A549 (cell line): ENCODE results near the gene CDKN2D. TPM values are rescaled to one million over a fixed set of nuclear protein-coding genes. Genes with fewer than 3 reads are reported as not detected.

Experiments used
- ATAC-seq, 2 experiments: fragments of 200-7000 bp in 1 of 2; fragments of >200 bp in 1 of 2; cut with Nextera tagmentation in 1 of 2; cut with Tn5 transposase in 1 of 2; 3 replicates each; pipeline versions ENCODE4 v1.8.0 to v1.9.1; 2018 to 2020; ENCODE audit warnings: mild to moderate bottlenecking in 1 of 2, moderate library complexity in 1 of 2
- CTCF ChIA-PET: fragments of 300-600 bp; sonication (Branson Sonifier 250); formaldehyde crosslinking; extraction: SDS; loops from one replicate; lab custom pipeline; 2021; ENCODE audit warnings: antibody characterized with exemption, inconsistent platforms; lab: Yijun Ruan, JAX
- POLR2A ChIA-PET: fragments of 350-600 bp; formaldehyde crosslinking; extraction: SDS; loops from one replicate; lab custom pipeline; 2021; ENCODE audit warnings: antibody characterized with exemption, inconsistent platforms; lab: Yijun Ruan, JAX
- DNase-seq, 2 experiments: peaks; one replicate each; pipeline versions ENCODE4 v3.0.0 to v3.0.0-alpha.2; 2011 to 2016; ENCODE audit warnings: low read depth in 1 of 2, low spot score in 1 of 2
- FAIRE-seq: peaks from 2 replicates; lab custom pipeline; 2011; peaks lifted over from hg19 to GRCh38; lab: Jason Lieb, UNC
- H3K27ac ChIP-seq, 2 experiments: fragments of >200 bp; sonication (Bioruptor Twin); formaldehyde crosslinking; 3 replicates each; pipeline ENCODE4 v1.5.1; 2016 to 2017
- H3K4me1 ChIP-seq: fragments of >200 bp; sonication (Bioruptor Twin); formaldehyde crosslinking; 3 replicates; pipeline ENCODE4 v1.6.1; 2016
- H3K4me2 ChIP-seq: fragments of >200 bp; sonication (Bioruptor Twin); formaldehyde crosslinking; 3 replicates; pipeline ENCODE4 v1.6.1; 2016
- H3K4me3 ChIP-seq: fragments of >200 bp; sonication (Bioruptor Twin); formaldehyde crosslinking; 3 replicates; pipeline ENCODE4 v1.5.1; 2016
- H3K9me3 ChIP-seq: fragments of >200 bp; sonication (Bioruptor Twin); formaldehyde crosslinking; 3 replicates; pipeline ENCODE4 v1.6.1; 2016
- BHLHE40 ChIP-seq: IDR thresholded peaks from 2 replicates; pipeline ENCODE4 v1.6.1; 2012; ENCODE audit warnings: low read depth, low read length, inconsistent platforms
- CBX2 ChIP-seq: fragments of 200-600 bp; sonication (generic); IDR thresholded peaks from 2 replicates; pipeline ENCODE4 v1.6.1; 2016; ENCODE audit warnings: low read depth, mild to moderate bottlenecking, borderline replicate concordance
- CBX8 ChIP-seq: fragments of 200-600 bp; sonication (generic); IDR thresholded peaks from 2 replicates; pipeline ENCODE4 v1.6.1; 2016
- CHD4 ChIP-seq: fragments of 200-600 bp; sonication (generic); IDR thresholded peaks from 2 replicates; pipeline ENCODE4 v1.6.1; 2016; ENCODE audit warnings: antibody characterized with exemption, mild to moderate bottlenecking, borderline replicate concordance
- EHF ChIP-seq: fragments of 250-450 bp; sonication (Bioruptor Pico); IDR thresholded peaks from 2 replicates; pipeline ENCODE4 v1.5.0; 2020; ENCODE audit warnings: mild to moderate bottlenecking
- HOXB13 ChIP-seq: fragments of 250-450 bp; sonication (Bioruptor Pico); IDR thresholded peaks from 2 replicates; pipeline ENCODE4 v1.5.0; 2020; ENCODE audit warnings: low read depth, mild to moderate bottlenecking, moderate library complexity
- KDM1A ChIP-seq: fragments of 200-600 bp; sonication (generic); IDR thresholded peaks from 2 replicates; pipeline ENCODE4 v1.6.1; 2016; ENCODE audit warnings: low read depth, mild to moderate bottlenecking
- MAFK ChIP-seq: fragments of 450-650 bp; IDR thresholded peaks from 2 replicates; pipeline ENCODE4 v1.6.1; 2014; ENCODE audit not compliant: partially characterized antibody
- MYC ChIP-seq: IDR thresholded peaks from 2 replicates; pipeline ENCODE4 v1.6.1; 2012; ENCODE audit warnings: mild to moderate bottlenecking, inconsistent platforms, low read length, improper control_type of control experiment, borderline replicate concordance
- NR3C1 ChIP-seq: fragments of >200 bp; sonication (Bioruptor Twin); formaldehyde crosslinking; IDR thresholded peaks from 3 replicates; pipeline ENCODE4 v1.6.1; 2017
- PHF8 ChIP-seq: fragments of 200-600 bp; sonication (generic); IDR thresholded peaks from 2 replicates; pipeline ENCODE4 v1.6.1; 2016; ENCODE audit warnings: low read depth, mild to moderate bottlenecking, antibody characterized with exemption, moderate library complexity, borderline replicate concordance
- POLR2AphosphoS2 ChIP-seq: conservative IDR thresholded peaks from 2 replicates; pipeline ENCODE4 v1.6.1; 2012; ENCODE audit warnings: low read length, improper control_type of control experiment, inconsistent platforms
- RARB ChIP-seq: fragments of 250-450 bp; sonication (Bioruptor Pico); IDR thresholded peaks from 2 replicates; pipeline ENCODE4 v1.8.0; 2021; ENCODE audit warnings: mild to moderate bottlenecking, moderate library complexity
- RCOR1 ChIP-seq: fragments of 150-350 bp; IDR thresholded peaks from 2 replicates; pipeline ENCODE4 v1.6.1; 2014; ENCODE audit warnings: antibody characterized with exemption, low read length, low read depth
- RFX5 ChIP-seq: fragments of 450-650 bp; IDR thresholded peaks from 2 replicates; pipeline ENCODE4 v1.7.1; 2014; ENCODE audit warnings: antibody characterized with exemption, mild to moderate bottlenecking, moderate library complexity
- SMC3 ChIP-seq: fragments of >200 bp; sonication (Bioruptor Twin); formaldehyde crosslinking; IDR thresholded peaks from 3 replicates; pipeline ENCODE4 v1.6.1; 2018; ENCODE audit warnings: inconsistent platforms
- SREBF2 ChIP-seq: fragments of 450-650 bp; IDR thresholded peaks from 2 replicates; pipeline ENCODE4 v1.6.1; 2014; ENCODE audit warnings: mild to moderate bottlenecking, moderate library complexity
- TFCP2L1 ChIP-seq: fragments of 250-450 bp; sonication (Bioruptor Pico); IDR thresholded peaks from 2 replicates; pipeline ENCODE4 v1.5.0; 2021; ENCODE audit warnings: mild to moderate bottlenecking
- ZSCAN20 ChIP-seq: fragments of 250-450 bp; sonication (Bioruptor Pico); IDR thresholded peaks from 2 replicates; pipeline ENCODE4 v1.8.0; 2022; ENCODE audit warnings: mild to moderate bottlenecking, moderate library complexity
- WGBS: methylation state at CpG from one replicate; pipeline ENCODE4 v1.1.6; 2017; ENCODE audit errors: missing lambda C conversion rate; 5-methylcytosine and 5-hydroxymethylcytosine counted together
- polyA plus RNA-seq, 4 experiments: library from polyadenylated mRNA; depleted of rRNA in 3 of 4; stranded (reverse); fragments of >200 nt; fragmentation: RNase III in 1 of 4; extraction: RNeasy Plus Mini Kit Qiagen cat#74134 plus additional on column Dnase treatment in 1 of 4; gene quantifications; 2 replicates in 3 of 4; 3 replicates in 1 of 4; pipeline ENCODE4 v1.2.3, GENCODE V29; 2011 to 2017
- TF ChIP-seq, protein P1 (sequence below): IDR thresholded peaks from 2 replicates; pipeline ENCODE4 v1.6.1; 2012
- TF ChIP-seq, protein P2 (sequence below): fragments of 200-600 bp; sonication (generic); IDR thresholded peaks from 2 replicates; pipeline ENCODE4 v1.6.1; 2016; ENCODE audit warnings: antibody characterized with exemption, mild to moderate bottlenecking, moderate library complexity
- TF ChIP-seq, protein P3 (sequence below): fragments of 150-350 bp; IDR thresholded peaks from 2 replicates; pipeline ENCODE4 v1.6.1; 2014; ENCODE audit warnings: low read depth, mild to moderate bottlenecking, low read length

Gene CDKN2D
- polyA plus RNA-seq, 2 of the 4 experiments (the other 2 are of a cell fraction), result 3.1 to 4.3 TPM

DNA sequence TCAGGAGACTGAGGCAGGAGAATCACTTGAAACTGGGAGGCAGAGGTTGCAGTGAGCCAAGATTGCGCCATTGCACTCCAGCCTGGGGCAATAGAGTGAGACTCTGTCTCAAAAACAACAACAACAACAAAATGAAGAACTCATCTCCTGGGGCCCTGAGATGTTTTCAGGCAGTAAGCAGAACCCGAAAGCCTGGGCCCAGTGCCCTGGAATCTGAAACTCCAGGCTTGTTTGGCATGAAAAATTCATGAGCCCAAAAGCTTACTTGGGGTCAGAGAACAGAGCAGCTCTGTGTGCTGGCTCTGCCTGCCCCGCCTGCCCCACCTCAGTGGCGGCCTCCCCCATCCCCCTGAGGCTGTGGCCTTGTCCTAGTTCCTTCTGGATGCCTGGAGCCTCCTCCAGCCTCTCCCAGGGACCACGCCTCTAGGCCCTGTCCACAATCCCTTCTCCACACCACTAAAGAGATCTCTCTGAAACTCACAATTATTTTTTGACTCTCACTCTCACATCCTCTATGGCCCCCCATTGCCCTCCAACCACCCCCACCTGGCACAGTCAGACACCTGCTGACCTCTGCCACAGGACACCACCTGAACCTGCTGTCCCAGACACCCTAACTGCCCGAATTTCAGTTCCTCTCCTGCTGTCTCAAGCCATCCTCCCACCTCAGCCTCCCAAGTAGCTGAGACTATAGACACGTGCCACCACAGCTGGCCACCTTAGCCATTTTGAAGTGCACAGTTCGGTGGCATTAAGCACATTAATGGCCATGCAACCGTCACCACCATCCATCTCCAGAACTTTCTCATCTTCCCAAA lies 25.2 kb upstream of the CDKN2D start:
- WGBS, result 61% methylated on average over 9 of the region's 9 CpGs

DNA sequence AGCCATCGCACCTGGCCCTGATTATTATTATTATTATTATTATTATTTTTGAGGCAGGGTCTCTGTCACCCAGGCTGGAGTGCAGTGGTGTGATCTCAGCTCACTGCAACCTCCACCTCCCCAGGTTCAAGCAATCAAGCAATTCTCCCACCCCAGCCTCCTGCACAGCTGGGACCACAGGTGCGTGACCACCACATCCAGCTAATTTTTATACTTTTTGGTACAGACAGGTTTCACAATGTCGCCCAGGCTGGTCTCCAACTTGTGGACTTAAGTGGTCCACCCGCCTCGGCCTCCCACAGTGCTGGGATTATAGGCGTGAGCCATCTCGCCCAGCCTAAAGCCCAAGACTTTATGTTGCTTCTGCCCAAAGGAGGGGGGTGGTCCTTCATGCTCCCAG lies 24.4 kb upstream of the CDKN2D start:
- H3K4me1 ChIP-seq, result no peaks in the 10 kb centered on the region
- DNase-seq, result no peak
- 94% methylated on average over 7 of the region's 7 CpGs for WGBS
- H3K9me3 ChIP-seq, result no peaks in the 10 kb centered on the region
- no peak overlapping the region for H3K4me3 ChIP-seq
- no peak for ATAC-seq
- no peak for FAIRE-seq
- H3K27ac ChIP-seq, result no peak overlapping the region
- no peak overlapping the region for H3K4me2 ChIP-seq
- no peak for TF ChIP-seq BHLHE40
- TF ChIP-seq, protein P1, sequence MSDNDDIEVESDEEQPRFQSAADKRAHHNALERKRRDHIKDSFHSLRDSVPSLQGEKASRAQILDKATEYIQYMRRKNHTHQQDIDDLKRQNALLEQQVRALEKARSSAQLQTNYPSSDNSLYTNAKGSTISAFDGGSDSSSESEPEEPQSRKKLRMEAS, result no peak
- no peak for TF ChIP-seq NR3C1
- TF ChIP-seq CBX2, result no peak
- TF ChIP-seq, protein P2, sequence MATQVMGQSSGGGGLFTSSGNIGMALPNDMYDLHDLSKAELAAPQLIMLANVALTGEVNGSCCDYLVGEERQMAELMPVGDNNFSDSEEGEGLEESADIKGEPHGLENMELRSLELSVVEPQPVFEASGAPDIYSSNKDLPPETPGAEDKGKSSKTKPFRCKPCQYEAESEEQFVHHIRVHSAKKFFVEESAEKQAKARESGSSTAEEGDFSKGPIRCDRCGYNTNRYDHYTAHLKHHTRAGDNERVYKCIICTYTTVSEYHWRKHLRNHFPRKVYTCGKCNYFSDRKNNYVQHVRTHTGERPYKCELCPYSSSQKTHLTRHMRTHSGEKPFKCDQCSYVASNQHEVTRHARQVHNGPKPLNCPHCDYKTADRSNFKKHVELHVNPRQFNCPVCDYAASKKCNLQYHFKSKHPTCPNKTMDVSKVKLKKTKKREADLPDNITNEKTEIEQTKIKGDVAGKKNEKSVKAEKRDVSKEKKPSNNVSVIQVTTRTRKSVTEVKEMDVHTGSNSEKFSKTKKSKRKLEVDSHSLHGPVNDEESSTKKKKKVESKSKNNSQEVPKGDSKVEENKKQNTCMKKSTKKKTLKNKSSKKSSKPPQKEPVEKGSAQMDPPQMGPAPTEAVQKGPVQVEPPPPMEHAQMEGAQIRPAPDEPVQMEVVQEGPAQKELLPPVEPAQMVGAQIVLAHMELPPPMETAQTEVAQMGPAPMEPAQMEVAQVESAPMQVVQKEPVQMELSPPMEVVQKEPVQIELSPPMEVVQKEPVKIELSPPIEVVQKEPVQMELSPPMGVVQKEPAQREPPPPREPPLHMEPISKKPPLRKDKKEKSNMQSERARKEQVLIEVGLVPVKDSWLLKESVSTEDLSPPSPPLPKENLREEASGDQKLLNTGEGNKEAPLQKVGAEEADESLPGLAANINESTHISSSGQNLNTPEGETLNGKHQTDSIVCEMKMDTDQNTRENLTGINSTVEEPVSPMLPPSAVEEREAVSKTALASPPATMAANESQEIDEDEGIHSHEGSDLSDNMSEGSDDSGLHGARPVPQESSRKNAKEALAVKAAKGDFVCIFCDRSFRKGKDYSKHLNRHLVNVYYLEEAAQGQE, result no peak
- no peak for TF ChIP-seq CHD4
- no peak for TF ChIP-seq RCOR1
- no peak for TF ChIP-seq ZSCAN20 (CRISPR knock-in tag)
- TF ChIP-seq MAFK, result no peak
- no peak for TF ChIP-seq RARB (CRISPR knock-in tag)
- ChIA-PET POLR2A (no interaction called here), CTCF (interaction anchor here (5.3 to 5.4 kb wide), 2 partner anchors 12 to 52 kb away, joined by 27 to 33 read pairs; no protein-coding TSS in a partner anchor)

More for the DNA sequence above, 25.2 kb upstream of the CDKN2D start:
- Histone ChIP-seq H3K4me2 (no peak overlapping the region), H3K27ac (no peak overlapping the region), H3K4me3 (no peak overlapping the region), H3K9me3 (no peaks in the 10 kb centered on the region)
- FAIRE-seq (no peak), DNase-seq (no peak), ATAC-seq (no peak; a peak in 1 of 6 replicates)
- CTCF ChIA-PET, result interaction anchor here (1.1 to 1.8 kb wide), 3 partner anchors 13 to 51 kb away, joined by 3 to 14 read pairs (median 6); no protein-coding TSS in a partner anchor
- TF ChIP-seq PHF8, result no peak
- TF ChIP-seq RFX5, result no peak
- TF ChIP-seq EHF (CRISPR knock-in tag), result no peak
- TF ChIP-seq CBX2, result no peak
- TF ChIP-seq, protein P2, result no peak
- no peak for TF ChIP-seq KDM1A
- TF ChIP-seq, protein P3, sequence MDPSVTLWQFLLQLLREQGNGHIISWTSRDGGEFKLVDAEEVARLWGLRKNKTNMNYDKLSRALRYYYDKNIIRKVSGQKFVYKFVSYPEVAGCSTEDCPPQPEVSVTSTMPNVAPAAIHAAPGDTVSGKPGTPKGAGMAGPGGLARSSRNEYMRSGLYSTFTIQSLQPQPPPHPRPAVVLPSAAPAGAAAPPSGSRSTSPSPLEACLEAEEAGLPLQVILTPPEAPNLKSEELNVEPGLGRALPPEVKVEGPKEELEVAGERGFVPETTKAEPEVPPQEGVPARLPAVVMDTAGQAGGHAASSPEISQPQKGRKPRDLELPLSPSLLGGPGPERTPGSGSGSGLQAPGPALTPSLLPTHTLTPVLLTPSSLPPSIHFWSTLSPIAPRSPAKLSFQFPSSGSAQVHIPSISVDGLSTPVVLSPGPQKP, result no peak
- no peak for TF ChIP-seq TFCP2L1 (CRISPR knock-in tag)
- TF ChIP-seq HOXB13 (CRISPR knock-in tag), result no peak
- no peak for TF ChIP-seq SREBF2
- no peak for TF ChIP-seq MYC
- no peak for TF ChIP-seq SMC3
- no peak for TF ChIP-seq POLR2AphosphoS2
- no peak for TF ChIP-seq CBX8
- TF ChIP-seq, all 56 proteins: peak for 0
- no peaks in the 10 kb centered on the region for H3K4me1 ChIP-seq
- POLR2A ChIA-PET, result no interaction called here
